OCI-LY7 (cell line): ENCODE measurements around the gene SMIM29.

Experiments
- CTCF ChIP-seq: fragments of 200-600 bp; sonication (generic); conservative IDR thresholded peaks from 2 replicates; pipeline ENCODE4 v1.5.1; 2014; ENCODE audit warnings: mild to moderate bottlenecking, antibody characterized with exemption, low read length, moderate library complexity, mixed read lengths
- EZH2phosphoT487 ChIP-seq: fragments of 200-600 bp; sonication (generic); IDR thresholded peaks from 2 replicates; pipeline ENCODE4 v1.6.1; 2018; ENCODE audit warnings: low read depth, borderline replicate concordance, mild to moderate bottlenecking, mixed run types, antibody characterized with exemption, low read length, moderate library complexity, mixed read lengths

GRCh38 chr6:34267746-34268145 is 18.9 kb upstream of the SMIM29 start:
- TF ChIP-seq CTCF (no peak), EZH2phosphoT487 (no peak)
